LHCN-M2 (cell line): ENCODE results near the gene GMPPA. TPM values are rescaled to one million over a fixed set of nuclear protein-coding genes. Genes with fewer than 3 reads are reported as not detected.

Experiments used
- DNase-seq: peaks from one replicate; pipeline ENCODE4 v3.0.0-alpha.2; 2012; ENCODE audit warnings: low read depth
- total RNA-seq: library from RNA; depleted of rRNA; stranded (reverse); fragments of >200 nt; gene quantifications from 2 replicates; pipeline ENCODE4 v1.2.3, GENCODE V29; 2014

Gene GMPPA
- total RNA-seq, 1 experiment from 2014 or later = 65.7 TPM

DNA sequence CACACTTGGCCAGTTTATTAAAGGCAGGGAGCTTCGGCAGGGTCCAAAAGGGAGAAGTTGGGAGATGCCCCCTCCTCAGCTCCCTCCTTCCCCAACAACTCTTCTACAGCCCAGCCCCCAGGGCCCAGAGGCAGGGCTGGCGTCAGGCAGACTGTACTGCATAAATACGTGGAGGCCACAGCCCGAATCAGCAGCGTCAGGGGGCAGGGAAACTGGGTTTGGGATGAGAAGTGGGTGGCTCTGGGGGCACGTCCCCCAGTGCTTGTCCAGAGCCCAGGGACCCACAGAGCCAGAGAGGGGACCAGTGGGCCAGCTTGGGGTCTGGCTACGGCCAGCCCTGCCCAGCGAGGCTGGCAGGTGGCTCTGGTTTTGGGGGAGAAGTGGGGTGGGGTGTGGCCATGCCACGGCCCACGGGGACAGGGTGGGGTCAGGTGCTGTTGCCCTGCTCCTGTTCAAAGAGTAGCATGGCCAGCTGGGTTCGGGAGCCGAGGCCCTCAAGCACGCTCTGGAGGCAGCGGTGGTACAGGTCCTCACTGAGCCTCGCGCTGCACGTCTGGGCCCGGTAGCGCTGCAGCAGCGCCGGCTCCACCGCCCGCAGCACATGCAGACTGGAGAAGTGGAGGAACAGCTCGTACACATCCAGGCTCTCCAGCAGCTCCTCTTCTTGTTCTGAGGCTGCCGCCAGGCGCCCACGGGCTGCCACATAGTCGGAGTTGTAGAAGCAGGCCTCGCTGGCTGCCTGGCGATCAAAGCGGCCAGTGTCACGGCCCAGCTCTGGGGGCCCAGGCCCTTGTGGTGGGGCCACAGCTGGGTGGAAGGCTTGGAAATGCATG lies 40.5 kb downstream of the GMPPA start:
- no peak for DNase-seq

DNA sequence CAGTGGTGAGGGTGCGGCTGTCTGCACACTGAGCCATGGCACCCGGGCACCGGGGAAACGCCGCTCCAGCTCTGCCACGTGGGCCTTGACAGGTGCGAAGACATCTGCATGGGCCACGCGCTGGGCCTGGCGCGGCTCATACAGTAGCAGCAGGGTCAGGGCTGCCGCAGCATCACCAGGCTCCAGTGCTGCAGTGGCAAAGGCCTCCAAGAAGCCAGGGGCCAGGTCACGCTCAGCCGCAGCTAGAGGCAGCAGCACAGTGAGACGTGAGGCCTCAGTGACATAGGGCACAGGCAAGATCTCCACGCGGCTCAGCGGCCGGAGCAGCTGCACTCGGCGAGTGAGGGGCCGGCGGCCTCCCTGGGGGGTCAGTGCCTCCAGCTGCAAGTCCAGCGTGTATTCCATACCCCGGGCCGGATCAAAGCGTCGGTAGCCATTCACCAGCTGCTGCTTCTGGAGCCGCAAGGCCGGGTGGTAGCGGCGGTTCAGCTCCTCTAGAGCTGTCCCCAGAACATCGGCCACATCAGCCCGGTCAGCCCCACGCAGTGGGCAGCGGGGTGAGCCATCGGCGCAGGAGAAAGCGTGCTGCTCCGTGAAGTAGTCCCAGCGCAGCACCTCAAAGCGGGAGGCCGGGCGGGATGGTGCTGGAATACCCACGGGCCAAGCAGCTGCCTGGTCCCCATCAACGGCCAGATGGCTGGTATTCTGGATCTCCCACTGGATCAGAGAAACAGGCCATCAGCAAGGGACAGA lies 41.4 kb downstream of the GMPPA start:
- DNase-seq = no peak

DNA sequence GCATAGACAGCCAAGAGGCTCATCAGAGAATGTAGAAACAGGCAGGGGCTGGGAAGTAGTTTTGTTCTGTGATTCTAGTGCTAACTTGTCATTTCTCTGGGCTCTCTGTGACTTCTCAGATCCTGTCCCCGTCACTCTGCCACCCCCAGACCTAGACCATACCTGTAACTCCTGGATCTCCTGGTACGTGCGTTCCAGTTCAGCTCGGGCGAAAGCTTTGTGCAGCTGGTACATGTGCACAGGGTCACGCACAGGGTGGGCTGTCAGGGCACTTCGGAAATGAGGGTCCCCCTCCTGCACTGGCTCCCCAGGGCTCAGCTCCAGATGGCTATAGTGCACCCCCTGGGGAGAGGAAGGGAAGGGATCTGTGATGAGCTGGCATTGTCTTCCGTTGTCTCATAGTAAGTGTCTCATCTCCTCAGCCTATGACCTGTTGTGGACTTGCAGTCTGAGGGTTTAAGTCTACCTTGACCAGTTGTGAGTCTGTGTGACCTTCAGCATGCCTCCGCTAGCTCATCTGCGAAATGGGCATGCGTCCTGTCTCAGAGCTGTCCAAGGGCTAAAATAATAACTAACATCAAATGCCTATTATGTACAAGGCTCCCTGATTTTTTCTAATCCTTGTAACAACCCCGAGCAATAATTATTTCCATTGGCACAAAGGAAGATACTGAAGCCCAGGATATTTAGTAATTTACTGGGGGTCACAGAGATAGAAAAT lies 42.3 kb downstream of the GMPPA start:
- no peak for DNase-seq

GRCh38 chr2:219541611-219542180 lies 43.0 kb downstream of the GMPPA start:
- DNase-seq = peak; percentile 44

DNA sequence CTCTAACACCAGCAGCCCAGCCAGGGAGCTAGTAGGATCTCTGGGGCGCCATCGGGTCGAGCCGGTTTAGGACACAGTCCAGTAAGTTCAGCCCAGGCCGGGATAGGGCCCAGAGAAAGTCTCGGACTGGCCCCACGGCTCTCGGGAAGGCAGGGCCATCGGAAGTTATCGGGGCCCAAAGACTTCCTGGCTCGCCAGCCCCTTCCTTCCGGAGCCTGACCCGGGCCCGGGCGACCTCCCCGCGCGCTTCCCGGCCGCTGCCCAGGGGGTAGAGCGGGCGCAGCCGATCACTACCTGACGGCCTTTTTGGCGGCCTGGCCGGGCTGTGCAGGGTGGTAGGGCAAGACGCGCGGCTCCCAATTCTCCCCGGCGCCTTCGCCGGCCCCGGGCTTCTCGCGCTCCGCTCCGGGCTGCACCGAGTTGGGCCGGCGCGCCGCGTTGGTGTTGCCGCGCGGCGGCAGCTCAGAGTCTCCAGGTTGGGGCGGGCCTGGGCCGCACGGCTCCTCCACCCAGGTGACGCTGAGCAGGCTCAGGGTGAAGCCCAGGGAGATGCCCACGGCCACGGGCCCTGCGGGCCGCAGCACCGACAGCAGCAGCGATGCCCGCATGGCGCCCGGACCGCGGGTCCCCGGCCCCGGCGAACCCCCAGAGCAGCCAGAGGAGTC lies 44.4 kb downstream of the GMPPA start:
- DNase-seq = peak; percentile 49

GRCh38 chr2:219543596-219544358 lies 45.1 kb downstream of the GMPPA start, which contains the start of the genes CHPF and TMEM198:
Gene CHPF, minus strand, starts transcription at chr2:219543809. Its CDS starts 271 bp downstream, at chr2:219543538.
Gene TMEM198, plus strand, starts transcription at chr2:219544028. Its CDS starts 700 bp downstream, at chr2:219544728.
- peak; percentile 99 for DNase-seq

DNA sequence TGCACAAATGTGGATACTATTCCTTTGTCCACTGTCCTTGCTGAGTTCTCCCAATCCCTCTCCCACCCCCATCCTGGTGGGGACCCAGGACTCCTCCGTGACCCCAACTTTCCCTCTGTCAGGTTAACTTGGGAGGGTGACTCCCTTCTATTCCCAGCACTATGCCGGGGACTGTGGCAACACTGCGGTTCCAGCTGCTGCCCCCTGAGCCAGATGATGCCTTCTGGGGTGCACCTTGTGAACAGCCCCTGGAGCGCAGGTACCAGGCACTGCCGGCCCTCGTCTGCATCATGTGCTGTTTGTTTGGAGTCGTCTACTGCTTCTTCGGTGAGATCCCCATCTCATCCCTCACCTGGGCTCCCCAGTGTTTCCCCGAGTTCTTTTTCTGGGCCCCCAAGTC lies 45.9 kb downstream of the GMPPA start:
- no peak for DNase-seq

- no peak for DNase-seq
Observed at GRCh38 chr2:219545295-219545942, 46.7 kb downstream of the GMPPA start.

DNA sequence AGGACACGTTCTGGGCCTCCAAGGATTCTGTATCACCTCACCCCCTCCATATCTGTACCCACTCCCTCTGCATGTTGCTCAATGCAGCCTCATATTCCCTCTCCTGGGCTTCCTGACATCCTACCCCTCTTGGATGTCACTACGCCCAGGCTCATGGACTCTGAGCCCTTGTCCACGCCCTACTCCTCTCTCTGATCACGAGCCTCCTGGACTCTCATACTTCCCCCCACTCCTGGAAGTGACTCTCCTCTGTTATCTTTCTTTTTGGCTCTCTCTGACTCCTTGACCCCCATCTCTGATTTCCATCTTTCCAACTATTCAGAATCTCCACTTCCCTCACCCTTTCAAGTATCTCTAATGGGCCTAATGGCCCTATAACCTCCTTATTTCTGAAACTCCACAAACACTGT lies 47.3 kb downstream of the GMPPA start:
- no peak for DNase-seq

DNA sequence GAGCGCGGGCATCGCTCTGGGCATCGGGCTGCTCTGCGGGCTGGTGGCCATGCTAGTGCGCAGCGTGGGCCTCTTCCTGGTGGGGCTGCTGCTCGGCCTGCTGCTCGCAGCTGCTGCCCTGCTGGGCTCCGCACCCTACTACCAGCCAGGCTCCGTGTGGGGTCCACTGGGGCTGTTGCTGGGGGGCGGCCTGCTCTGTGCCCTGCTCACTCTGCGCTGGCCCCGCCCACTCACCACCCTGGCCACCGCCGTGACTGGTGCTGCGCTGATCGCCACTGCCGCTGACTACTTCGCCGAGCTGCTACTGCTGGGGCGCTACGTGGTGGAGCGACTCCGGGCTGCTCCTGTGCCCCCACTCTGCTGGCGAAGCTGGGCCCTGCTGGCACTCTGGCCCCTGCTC lies 48.9 kb downstream of the GMPPA start:
- DNase-seq = no peak

DNA sequence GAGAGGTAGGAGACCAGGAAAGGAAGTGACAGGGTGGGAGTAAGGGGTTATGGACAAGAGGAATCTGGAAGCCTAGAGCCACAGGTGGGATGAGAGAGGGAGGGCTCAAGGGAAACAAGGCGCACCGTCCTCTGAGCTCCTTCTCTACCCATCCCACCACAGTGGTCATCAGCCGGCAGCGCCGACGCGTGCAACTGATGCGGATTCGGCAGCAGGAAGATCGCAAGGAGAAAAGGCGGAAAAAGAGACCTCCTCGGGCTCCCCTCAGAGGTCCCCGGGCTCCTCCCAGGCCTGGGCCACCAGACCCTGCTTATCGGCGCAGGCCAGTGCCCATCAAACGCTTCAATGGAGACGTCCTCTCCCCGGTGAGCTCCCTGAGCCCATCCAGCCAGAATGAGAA lies 50.3 kb downstream of the GMPPA start:
- DNase-seq = no peak

- no peak for DNase-seq
Observed at GRCh38 chr2:219549619-219550018, 50.9 kb downstream of the GMPPA start.

DNA sequence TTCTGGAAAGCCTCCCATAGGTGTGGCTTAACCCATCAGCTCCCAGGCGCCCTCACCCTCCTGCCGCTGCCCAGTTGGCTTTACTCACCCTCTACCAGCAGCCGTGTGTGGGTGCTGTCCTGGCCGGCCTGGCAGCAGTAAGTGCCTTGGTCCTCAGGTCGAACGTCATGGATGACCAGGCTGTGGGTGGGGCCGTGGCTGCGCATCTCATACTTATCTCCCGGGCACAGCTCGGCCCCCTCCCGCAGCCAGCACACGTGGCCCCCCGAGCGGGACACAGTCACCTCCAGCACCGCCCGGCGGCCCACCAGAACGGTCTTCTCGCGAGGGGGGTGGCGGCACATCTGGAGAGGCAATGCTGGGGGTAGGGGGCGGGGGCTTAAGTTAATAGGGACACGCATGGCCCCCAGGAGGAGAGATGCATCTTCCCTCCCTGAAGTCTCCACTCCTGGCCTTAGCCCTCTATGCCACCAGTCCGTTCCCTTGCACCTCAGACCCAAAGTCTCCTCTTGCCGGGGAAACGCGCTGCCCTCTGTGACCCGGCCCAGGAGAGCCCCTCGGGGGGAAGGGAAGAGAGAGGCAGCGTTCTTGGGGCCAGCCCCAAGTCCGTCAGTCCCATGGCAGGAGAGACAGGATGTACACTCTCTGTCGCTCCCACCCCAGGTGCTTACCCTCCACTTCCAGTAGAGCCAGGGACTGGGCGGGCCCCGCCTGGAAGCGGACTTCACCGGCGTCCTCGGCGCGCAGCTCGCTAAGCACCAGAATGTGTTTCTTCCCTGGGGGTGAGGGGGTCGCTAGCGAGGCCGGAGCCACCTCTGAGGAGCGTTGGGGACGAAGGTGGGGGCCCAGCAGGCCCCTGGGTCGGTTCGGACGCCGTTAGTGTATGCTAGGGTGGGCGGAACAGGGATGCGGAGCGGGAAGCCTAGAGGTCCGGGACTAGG lies 53.0 kb downstream of the GMPPA start:
- peak; percentile 66 for DNase-seq

DNA sequence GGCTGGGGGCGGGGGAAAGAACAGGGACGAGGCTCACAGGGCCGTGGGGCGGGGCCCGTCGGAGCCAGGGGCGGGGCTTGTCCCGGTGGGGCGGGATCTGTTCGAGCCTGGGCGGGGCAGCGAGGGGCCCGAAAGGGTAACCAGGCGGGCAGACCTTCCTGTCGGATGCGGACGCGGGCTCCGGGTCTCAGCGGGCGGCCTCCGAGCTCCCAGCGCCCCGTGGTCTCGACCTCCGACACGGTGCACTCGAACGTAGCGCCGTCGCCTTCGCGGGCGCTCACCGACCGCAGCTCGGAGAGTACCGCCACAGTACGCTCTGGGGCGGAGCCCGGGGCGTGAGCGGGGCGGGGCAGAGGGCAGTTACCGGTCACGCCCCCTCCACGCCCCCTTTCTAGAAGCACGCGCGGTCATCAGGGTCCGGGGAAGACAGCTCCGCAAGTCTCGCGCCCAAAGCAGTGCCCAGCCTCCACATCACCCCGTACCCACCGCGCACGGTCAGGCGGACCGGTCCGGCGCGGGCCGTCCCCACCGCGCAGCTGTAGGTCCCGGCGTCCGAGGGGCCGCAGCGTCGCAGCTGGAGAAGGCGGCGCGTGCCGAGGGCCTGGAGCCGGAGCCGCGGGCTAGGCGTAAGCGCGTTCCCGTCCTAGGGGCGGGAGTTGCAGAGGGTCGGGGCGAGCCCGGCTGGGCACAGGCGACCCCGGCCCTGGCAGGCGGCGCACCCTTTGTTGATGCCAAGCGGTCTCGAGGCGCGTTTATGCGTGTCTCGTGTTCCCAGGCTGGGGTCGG lies 53.9 kb downstream of the GMPPA start:
- peak; percentile 74 for DNase-seq

DNA sequence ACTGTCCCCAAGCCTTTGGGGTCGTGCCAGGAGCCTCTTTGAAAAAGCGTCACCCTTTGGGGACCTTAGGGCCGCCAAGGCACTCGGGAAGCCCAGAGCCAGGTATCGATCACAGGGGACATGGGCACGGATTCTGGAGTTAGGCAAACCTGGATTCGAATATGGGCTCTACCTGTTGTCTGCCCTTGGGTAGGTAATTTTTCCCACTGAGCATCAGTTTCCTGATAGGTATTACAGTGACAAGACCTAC lies 54.4 kb downstream of the GMPPA start:
- DNase-seq = no peak

- no peak for DNase-seq
Observed at GRCh38 chr2:219553463-219553963, 54.8 kb downstream of the GMPPA start.

DNA sequence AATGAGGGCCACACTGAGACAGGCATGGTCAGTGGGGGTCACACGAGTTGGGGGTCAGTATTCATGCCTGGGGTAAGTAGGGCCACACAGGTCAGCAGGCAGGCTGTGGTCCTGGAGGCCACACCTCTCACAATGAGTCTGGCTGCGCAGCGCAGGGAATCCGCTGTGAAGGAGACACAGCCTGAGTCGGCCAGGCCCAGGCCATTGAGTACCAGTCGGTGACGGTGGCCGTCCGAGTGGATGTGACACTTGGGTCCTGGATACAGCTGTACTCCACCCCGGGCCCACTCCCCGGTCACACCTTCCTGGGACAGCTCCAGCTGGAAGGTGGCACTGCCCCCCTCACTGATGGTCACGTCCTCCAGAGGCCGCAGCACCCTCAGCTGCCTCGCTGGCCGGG lies 55.7 kb downstream of the GMPPA start:
- DNase-seq = no peak

- no peak for DNase-seq
Observed at GRCh38 chr2:219555956-219556355, 57.3 kb downstream of the GMPPA start.
